HG03139 (cell line): Measurements from ENCODE around the gene ETV6.

Source experiments
- ATAC-seq: cut with Tn5 transposase; IDR thresholded peaks from one replicate; pipeline ENCODE4 v1.9.1; 2021; ENCODE audit not compliant: unreplicated experiment

Gene ETV6

DNA sequence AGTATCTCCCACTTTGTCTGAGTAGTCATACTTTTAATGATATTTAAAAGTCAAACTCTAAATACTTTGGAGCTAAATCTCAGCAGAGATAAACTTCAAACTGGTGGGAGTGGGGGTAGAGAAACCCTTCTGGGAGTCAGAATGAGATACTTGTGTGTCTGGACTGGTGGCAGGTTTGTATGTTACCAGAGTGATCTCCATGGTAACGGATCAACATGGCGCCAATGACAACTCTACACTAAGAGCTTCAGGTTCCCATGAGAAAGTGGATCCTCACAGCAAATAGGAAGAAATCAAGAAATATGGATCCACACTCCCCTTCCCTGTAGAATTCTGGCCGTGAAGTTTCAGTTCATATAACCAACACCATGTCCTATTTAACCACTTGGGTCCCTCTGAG lies 121.9 kb downstream of the ETV6 start:
- ATAC-seq: no peak

DNA sequence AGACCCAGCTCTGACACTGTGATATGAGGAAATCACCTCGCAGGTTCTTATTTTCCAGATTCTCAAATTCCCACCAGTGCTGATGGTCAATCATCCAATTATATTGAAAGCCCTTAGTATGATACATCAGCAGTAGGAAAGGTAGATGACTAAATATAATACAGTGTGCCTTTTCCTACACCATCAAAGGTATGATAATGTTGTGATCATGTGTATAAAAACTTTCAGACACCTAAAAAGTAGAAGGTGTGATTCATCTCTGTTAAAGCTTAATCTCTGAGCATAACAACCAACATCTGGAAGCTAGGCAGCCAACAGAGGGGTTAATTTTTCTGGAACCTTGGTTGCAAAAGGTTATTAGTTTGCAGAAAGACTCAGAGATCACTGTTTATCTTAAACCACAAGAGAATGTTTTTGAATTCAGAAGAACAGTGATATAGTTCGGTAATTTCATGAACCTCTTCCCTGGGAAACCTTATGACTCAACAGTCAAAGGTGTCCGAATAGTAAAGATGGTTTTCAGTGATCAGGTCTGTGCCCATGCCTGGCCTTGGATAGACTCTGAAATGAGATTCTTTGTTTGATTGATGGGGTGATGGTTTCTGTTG lies 122.5 kb downstream of the ETV6 start:
- no peak for ATAC-seq

DNA sequence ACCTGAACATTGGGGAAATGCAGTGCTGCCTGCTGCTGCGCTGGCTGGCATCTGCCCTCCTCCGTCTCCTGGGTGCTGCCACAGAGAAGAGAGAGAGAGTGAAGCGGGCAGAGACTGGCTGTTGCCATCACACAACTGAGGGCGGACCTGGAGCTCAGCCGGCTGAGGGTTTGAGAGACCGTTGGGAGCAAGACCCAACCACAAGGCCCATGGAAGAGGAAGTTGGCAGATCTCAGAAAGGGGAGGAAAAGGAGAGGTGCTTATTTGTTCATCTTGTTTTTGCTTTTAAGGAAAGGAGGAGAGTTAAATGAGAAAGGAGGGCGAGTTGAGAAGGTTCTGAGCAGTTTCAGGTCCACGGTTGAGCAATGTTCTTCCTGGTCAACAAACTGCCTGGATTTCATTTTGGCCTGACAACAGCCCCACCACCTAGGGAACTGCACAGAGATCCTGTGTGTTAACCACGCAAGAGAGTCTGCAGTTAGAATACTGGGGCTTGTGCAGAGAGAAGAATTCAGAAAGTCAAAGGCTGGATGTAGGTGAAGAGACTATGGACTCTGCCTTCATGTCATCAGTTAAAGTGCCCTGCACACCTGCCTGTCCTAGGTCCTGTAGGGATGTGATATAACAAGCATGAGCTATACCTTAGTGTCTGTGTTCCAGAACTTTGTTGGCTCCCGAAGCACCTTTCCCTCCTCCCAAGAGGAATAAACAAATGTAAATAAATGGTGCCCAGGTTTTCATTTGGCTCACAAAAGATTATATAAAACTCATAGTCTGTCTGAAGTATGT lies 124.6 kb downstream of the ETV6 start:
- no peak for ATAC-seq

DNA sequence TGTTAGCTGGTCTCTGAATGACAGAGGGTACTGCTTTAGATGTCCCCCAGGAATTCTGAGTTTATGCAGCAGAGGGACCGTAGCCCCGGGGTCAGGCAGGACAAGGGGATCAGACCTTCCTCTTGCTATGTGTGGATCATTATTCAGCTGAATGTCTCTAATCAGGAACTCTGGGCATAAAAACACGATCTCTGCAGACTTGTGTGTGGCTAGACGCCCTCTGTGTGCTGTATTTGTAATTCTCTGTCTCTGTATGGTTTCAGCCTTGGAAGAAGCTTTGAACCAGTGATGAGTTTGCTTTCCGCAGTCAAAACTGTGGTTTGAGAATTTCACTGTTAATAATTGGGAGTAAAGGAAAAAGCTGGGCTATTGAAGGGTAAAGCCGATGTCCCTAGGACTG lies 125.3 kb downstream of the ETV6 start:
- no peak for ATAC-seq

DNA sequence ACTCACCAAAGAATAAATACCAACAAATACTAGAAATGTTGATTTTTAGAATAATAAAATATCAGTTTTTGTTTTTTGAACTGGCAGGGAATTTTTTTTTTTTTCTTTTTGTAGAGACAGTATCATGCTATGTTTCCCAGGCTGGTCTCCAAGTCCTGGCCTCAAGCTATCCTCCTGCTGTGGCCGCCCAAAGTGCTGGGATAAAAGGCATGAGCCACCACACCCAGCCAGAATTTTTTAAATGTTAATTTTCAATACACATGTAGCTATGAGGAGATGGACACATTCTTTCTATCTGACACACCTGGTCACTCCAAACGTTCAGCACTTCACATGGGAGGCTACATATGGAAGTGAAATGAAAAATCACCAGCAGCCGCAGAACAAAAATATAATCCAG lies 126.8 kb downstream of the ETV6 start:
- no peak for ATAC-seq

DNA sequence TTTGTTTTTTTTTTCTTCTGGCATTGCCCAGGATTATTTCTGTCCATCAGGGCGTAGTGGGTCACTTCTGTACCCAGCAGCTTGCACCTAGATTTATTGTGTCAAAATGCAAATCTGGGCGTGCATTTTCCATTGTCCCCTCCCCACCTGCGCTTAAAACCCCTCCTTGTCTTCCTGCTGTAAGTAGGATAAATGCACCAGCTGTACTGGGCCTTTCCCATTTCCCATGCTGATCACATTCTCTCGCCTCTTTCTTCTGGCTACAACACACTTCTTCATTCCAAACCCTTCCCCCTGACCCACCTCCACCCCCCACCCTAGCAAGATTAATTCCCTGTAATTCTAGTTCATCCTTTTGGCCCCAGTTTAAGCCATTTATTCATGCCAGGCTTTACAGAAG lies 128.0 kb downstream of the ETV6 start:
- no peak for ATAC-seq

DNA sequence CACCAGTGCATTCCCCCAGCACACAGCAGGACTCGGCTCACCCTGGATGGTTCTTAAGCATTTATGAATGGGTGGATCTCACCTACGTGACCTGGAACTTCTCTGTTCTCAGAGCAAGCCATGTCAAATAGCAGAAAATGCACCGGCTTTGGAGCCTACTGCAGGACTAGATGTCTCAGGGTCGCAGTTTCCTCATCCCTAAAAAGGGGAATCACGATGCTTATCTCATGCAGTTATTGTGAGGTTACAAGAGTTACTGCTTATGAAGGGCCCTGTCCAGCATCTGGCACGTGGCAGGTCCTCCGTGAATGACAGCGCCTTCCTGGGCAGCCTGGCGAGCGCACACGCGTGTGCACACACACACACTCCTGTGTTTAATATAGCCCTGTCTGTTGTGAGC lies 128.5 kb downstream of the ETV6 start:
- no peak for ATAC-seq

DNA sequence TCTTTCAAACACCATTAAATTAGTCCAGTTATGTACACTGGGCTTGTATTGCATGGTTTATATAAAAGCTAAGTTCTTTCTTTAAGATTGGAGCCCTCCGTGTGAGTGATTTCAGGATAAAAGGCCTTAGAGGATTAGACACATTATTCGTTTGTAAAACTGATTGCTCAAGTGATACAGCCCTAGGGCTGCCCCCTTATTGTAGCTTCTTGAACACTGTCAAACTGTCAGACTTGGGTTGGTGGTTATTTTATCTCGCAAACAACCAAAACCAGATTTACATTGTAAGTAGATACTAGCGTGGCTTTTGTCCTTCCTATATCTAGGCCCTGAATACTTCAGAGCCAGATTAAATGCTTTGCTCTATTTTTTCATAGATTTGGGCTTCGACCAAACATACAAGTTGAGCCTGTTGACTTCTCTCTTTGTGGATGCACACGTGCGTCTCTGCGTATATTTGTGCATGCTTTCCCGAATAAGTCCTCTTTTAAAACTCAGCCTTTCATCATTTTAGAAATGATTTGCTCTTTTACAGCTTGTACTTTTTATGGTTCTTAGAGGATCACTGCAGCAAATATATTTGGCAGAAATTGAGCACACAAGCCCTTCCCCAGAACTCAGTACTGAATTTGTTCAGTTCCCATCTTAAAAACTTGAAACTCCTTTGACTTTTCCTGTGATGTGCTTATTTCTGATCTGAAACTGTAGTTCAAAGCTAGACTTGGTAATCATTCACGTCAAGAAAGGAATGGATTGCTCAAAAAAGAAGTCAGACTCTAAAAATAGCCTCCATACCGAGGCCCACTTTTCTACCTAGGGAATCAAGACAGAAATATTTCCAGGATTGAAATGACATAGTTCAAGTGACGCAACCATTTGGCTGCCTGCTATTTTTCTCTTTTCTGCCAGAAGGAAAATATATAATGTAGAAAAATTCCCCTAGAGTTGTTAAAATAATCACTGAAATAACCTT lies 129.5 kb downstream of the ETV6 start:
- ATAC-seq: no peak

DNA sequence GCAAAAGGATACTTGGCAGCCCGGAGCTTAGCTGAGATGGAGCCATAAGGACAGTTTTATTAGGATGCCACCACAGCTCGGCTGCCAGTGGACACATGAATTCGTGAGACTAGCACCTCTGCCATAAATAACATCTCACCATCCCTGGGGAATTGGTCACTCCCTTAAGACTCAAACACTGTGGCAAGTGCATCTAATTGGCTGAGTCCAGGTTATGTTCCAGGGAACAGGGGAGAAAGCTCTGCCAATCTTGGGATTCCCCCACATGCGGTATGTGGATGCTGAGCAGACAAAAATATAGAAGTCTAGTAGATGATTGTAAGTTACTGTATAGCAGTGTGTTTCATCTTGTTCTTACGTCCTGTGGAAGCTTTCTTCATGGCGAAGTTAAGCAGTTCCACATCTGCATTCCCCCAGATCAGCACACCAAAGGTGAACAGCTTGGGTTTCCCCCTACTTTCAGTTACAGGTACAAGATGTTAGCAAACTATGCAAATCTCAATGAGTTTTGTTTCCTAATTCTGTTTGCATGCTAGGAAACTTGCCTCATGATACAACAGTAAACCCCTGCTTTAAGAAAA lies 131.1 kb downstream of the ETV6 start:
- ATAC-seq: peak; percentile 78

DNA sequence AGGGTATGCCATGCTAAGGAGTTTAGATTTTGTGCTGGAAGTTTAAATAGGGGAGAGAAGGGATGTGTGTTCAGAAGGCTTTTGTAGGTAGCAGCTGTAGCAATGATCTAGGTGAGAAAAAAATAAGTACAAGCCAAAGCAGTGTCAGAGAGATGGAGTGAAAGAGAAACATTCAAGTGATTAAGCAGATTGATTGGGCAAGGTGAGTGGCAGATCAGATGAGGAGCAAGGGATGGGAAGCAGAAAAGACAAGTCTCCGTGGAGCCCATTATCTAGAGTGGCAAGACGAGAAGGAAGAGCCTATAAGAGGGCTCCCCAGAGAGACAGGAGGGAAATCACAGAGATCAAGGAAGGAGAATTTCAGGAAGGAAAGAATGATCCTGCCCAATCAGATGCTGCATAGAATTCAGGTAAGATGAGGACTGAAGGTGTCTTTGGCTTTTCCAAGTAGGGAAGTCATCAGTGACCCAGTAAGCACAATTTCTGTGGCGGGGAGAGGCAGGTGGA lies 133.5 kb downstream of the ETV6 start:
- no peak for ATAC-seq

DNA sequence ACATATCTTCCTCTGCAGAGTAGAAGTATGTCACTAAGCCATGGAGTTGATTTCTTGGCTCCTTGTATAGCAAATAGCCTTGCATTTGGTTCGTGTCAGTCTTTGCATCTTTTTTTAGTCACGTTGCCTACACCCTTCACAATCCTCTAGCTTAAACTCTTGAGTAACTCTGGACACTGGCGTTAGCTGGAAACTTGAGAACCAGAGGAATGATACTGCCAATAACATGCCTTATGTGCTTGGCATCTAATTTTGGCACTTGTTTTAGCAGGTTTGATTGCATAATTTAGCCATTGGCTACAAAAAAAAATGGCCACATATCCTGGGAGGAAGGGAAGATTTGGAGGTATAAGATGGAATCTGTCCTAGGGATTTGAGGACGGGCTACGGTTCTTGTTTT lies 136.2 kb downstream of the ETV6 start:
- ATAC-seq: no peak

DNA sequence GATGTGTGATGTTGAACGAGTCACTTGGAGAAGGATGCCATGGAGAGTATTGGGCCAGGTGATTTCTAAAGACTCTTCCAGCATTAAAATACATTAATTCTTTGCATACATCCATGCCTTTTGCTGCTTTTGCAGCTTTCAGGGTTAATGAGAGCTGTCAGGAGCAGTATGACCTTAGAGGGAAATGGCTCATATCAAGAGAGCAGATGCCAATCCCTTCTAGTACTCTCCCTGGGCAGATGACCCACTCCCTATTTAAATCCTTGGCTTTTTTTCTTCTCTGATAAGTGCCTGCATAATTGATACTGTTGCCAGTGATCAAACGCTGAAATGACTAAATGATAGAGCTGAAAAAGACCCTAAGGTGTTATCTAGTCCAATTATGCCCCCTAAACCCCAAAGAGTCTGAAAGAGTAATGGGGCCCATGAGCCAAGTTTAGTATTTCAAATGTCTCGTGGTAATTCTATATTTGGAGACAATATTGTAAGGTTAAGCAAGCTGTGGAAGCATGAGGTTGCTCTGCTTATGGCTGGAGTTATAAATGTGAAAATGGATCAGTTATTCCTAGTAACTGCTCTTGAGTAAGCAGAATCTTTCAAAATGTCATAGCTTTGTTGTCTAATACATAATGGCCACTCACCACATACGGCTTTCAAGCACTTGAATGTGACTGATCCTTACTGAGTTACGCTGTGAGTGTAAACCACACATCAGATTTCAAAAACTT lies 137.3 kb downstream of the ETV6 start:
- ATAC-seq: no peak

DNA sequence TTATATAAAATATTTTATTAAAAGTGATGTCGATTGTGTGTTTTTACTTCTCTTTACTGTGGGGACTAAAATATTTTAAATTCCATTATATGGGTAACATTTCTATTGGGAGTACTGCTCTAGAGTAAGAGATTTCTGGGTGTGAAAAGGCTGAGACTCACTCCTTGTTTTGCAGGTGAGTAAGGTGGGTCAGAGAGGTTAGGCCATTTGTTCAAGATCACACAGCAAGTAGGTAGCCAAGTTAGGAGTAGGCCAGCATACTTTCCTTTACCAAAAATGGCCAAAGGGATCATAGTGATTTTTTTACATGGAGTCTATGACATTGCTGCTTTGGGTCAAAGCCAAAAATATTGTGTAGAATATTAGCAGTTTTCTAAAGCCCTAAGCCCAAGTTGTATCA lies 138.0 kb downstream of the ETV6 start:
- no peak for ATAC-seq

DNA sequence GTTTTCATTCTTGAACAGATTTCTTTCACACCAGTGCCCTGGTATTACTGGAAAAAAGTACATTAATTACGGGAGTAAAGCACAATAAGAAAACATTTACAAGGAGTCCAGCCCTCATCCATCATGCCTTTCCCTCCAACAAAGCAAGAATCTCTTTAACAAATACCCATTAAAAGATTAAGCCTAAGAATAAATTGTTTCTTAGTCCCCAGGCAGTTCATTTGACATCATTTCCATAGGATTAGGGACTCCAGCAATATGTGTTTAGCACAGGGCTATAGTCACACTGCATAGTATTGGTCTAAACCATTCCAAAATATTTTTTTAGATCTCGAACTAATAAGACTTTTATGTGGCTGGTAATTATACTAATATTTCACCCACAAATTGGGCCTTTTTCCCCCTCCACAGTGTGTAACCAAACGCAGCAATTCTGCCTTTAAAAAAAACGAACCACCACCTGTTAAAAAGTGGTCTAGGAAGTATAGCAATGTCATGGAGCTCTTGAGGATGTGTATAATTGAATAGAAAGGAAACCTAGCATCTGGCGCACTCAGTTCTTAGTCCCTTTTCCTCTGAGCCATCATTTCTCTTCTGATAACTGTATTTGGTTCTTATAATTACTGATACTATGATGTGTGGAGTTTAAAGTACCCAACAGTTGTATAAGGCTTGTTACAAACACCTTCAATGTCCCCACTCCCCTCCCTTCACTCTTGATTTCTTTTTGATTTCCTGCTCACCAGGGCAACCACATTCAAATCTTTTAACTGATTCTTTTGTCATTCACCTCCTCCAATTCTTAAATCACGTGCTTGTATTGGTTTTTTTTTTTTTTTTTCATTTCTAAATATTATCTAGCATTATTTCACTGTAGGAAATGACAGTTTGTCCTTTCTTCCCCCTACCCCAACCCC lies 138.7 kb downstream of the ETV6 start:
- ATAC-seq: no peak

DNA sequence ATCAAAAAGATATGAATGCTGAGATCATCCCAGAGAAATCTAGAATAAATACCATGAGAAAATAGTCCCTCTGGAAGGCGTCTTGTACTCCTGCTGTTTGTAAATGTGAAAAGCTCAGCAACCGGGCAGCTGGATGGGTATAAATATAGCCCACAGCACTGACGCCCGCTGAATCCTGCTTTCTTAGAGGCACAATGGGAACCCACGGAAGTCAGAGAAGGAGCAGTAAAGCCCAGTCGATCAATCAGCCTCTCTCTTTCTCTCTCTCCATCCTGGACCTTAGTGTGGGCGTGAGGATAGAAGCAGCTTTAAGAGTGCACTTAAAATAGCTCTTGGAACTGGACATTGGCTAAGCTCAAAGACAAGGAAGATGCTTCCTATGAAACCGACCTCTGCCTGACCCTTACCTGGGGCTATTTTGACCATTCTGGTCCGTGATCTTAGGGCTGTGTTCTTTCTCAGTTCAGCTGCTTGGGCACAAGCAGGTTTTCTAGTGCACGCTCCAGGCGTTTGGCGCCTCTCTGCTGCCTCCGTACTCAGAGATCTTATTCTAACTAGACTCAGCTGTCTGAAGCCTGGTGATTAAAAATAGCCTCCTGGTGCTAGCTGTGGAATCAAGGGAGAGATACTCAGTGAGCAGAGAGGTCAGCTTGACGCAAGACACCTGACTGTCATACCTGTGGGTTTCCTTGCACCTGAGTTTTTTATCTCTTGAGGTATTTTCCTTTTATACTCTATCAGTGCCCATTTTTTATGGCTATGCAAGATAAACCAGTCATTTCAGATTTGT lies 144.6 kb downstream of the ETV6 start:
- no peak for ATAC-seq

DNA sequence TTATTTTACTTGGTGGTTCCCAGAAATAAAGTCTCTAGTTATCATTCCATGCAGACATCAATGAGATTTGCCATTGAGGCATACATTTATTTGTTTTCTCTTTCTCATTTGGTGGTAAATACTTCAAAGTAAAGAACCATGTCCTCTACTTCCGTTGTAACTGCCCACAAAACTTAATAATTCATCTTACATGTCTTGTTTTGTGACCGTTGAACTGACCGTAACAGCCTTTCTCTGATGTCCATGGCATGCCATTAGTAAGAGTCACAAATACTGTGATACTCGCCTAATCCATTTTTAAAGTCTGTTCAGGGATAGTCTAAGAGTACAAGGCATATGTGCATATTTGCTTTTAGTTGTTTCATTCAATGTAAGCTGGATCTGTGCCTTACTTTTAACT lies 145.3 kb downstream of the ETV6 start:
- ATAC-seq: no peak

DNA sequence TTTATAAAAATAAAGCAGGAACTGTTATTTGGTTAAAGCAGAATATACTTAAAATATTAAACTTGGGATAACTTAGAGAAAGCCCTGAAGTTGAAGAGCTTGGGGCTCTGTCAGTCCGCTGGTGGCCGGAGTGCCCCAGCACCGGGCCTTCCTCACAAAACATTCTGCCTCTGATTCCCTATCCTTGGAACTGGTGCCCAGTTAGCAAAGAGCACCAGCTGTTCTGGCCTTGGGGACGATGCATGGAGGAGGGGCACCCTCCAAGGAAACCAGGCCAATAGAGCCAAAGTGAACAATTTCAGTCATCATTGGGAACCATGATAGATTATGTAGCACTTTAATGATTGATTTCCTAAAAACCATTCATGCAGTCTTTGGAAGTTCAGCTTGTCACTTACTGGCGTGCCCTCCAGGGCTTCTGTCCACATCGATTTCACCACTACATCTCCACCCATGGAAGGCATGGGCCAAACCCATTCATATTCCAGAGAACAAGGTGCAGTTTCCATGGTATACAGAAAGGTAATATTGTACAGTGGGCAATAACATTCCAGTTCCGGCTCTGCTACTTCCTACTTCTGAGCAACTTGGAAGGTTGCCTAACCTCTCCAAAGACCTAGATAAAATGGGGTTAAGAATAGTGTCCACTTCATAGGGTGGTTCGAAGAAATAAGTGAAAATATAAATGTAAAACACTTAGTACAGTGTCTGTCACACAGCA lies 145.9 kb downstream of the ETV6 start:
- no peak for ATAC-seq

DNA sequence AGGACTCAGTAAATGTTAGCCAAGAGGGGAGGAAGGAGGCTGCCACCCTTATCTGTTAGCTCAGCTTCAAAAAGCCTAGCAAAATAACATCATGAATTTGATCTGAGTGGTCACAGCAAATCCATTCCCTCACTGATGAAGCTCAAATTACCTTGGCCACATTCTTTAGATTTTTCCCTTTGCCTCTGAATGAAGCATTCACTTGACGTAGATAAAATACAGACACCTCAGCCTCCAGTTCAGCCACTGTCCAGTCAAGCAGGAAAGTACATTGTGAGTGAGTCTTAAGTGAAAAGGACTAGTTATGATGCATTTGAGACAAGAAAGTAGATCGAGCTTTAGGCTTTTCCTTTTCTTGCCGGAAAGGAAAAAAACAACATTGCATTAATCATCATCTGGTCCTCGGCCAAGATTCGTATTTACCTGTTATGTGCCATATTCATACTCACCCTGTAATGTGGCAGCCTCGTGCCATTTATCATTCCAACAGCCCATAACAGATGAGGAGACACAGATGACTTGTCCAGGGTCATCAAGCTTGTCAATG lies 146.5 kb downstream of the ETV6 start:
- ATAC-seq: no peak
